Measurements from ENCODE around the gene DES. TPM values are rescaled to one million over a fixed set of nuclear protein-coding genes. Genes with fewer than 3 reads are reported as not detected.

The DES gene
- total and polyA plus RNA-seq, 7 experiments from 2014 or later: 1.5 TPM; not detected in 6

GRCh38 chr2:219472629-219473187 lies 54.5 kb downstream of the DES start:
- Histone ChIP-seq H3K36me3 (ENCODE audit: control insufficient read depth in 2 of 3, insufficient read depth in 3 of 3, low read length in 3 of 3) (no peaks in the 10 kb centered on the region), H3K4me3 (ENCODE audit: low read length) (no peak overlapping the region), H3K27ac (ENCODE audit: low read depth, low read length) (no peak overlapping the region), H3K4me1 (ENCODE audit: control insufficient read depth in 2 of 2, insufficient read depth in 2 of 2, low read length in 2 of 2) (no peaks in the 10 kb centered on the region), H3K9me3 (ENCODE audit: control insufficient read depth in 2 of 3, low read length in 3 of 3) (no peaks in the 10 kb centered on the region), H3K27me3 (ENCODE audit: control insufficient read depth in 2 of 2, insufficient read depth in 2 of 2, low read length in 2 of 2) (no peaks in the 10 kb centered on the region)
- CTCF ChIA-PET: no interaction called here
- POLR2A ChIA-PET: no interaction called here
- Mint-ChIP-seq H3K36me3 (peaks cover 0 to 5% (median 0%) of the 10 kb centered on the region in 5 donors), H3K4me3 (no peak overlapping the region), H3K9me3 (peaks cover 0 to 1% (median 0%) of the 10 kb centered on the region in 11 donors), H3K27me3 (peaks cover 0 to 4% (median 0%) of the 10 kb centered on the region in 5 donors), H3K27ac (no peak overlapping the region), H3K4me1 (peaks cover 4 to 5% (median 4%) of the 10 kb centered on the region in 7 donors)
- ATAC-seq: no peak
- intact Hi-C loops (cut with micrococcal nuclease): no loop called here
- no peak for DNase-seq

GRCh38 chr2:219473511-219473910 lies 55.3 kb downstream of the DES start:
- no peak overlapping the region for H3K4me3 ChIP-seq (ENCODE audit: low read length)
- ATAC-seq: no peak
- Mint-ChIP-seq H3K36me3 (peaks cover 0 to 5% (median 0%) of the 10 kb centered on the region in 5 donors), H3K4me1 (peaks cover 4 to 5% (median 4%) of the 10 kb centered on the region in 7 donors), H3K4me3 (no peak overlapping the region), H3K27me3 (peaks cover 0 to 4% (median 0%) of the 10 kb centered on the region in 5 donors), H3K9me3 (peaks cover 0 to 1% (median 0%) of the 10 kb centered on the region in 11 donors), H3K27ac (no peak overlapping the region)
- no peaks in the 10 kb centered on the region for H3K36me3 ChIP-seq (ENCODE audit: control insufficient read depth in 2 of 3, insufficient read depth in 3 of 3, low read length in 3 of 3)
- no peak overlapping the region for H3K27ac ChIP-seq (ENCODE audit: low read depth, low read length)
- POLR2A ChIA-PET: no interaction called here
- CTCF ChIA-PET: interaction anchor here (0.7 kb wide), 1 partner anchor 56 kb away, joined by 7 read pairs; no protein-coding TSS in a partner anchor
- H3K27me3 ChIP-seq (ENCODE audit: control insufficient read depth in 2 of 2, insufficient read depth in 2 of 2, low read length in 2 of 2): no peaks in the 10 kb centered on the region
- intact Hi-C loops (cut with micrococcal nuclease): no loop called here
- H3K4me1 ChIP-seq (ENCODE audit: control insufficient read depth in 2 of 2, insufficient read depth in 2 of 2, low read length in 2 of 2): no peaks in the 10 kb centered on the region
- H3K9me3 ChIP-seq (ENCODE audit: control insufficient read depth in 2 of 3, low read length in 3 of 3): no peaks in the 10 kb centered on the region
- no peak for DNase-seq

- intact Hi-C loops (cut with micrococcal nuclease): no loop called here
- no peaks in the 10 kb centered on the region for H3K9me3 ChIP-seq (ENCODE audit: control insufficient read depth in 2 of 3, low read length in 3 of 3)
- no peaks in the 10 kb centered on the region for H3K4me1 ChIP-seq (ENCODE audit: control insufficient read depth in 2 of 2, insufficient read depth in 2 of 2, low read length in 2 of 2)
- H3K4me1 Mint-ChIP-seq: peaks cover 4 to 5% (median 4%) of the 10 kb centered on the region in 7 donors
- no peaks in the 10 kb centered on the region for H3K36me3 ChIP-seq (ENCODE audit: control insufficient read depth in 2 of 3, insufficient read depth in 3 of 3, low read length in 3 of 3)
- H3K4me3 Mint-ChIP-seq: no peak overlapping the region
- peaks cover 0 to 6% (median 0%) of the 10 kb centered on the region in 5 donors for H3K36me3 Mint-ChIP-seq
- H3K27me3 ChIP-seq (ENCODE audit: control insufficient read depth in 2 of 2, insufficient read depth in 2 of 2, low read length in 2 of 2): no peaks in the 10 kb centered on the region
- DNase-seq (no peak), ATAC-seq (no peak)
- no peak overlapping the region for H3K27ac Mint-ChIP-seq
- POLR2A ChIA-PET: no interaction called here
- peaks cover 0 to 1% (median 0%) of the 10 kb centered on the region in 11 donors for H3K9me3 Mint-ChIP-seq
- H3K27ac ChIP-seq (ENCODE audit: low read depth, low read length): no peak overlapping the region
- peaks cover 0 to 4% (median 0%) of the 10 kb centered on the region in 5 donors for H3K27me3 Mint-ChIP-seq
- CTCF ChIA-PET: interaction anchor here (0.7 kb wide), 1 partner anchor 55 kb away, joined by 7 read pairs; no protein-coding TSS in a partner anchor
- H3K4me3 ChIP-seq (ENCODE audit: low read length): no peak overlapping the region
These were observed 56.3 kb downstream of the DES start for GRCh38 chr2:219474285-219475060.

- intact Hi-C loops (cut with micrococcal nuclease): no loop called here
- peaks cover 4 to 5% (median 4%) of the 10 kb centered on the region in 7 donors for H3K4me1 Mint-ChIP-seq
- ChIA-PET POLR2A (no interaction called here), CTCF (interaction anchor here (0.8 to 1.8 kb wide), 2 partner anchors 45 to 54 kb away, joined by 3 to 6 read pairs; no protein-coding TSS in a partner anchor)
- no peak overlapping the region for H3K27ac ChIP-seq (ENCODE audit: low read depth, low read length)
- H3K27ac Mint-ChIP-seq: no peak overlapping the region
- no peak for DNase-seq
- no peaks in the 10 kb centered on the region for H3K36me3 ChIP-seq (ENCODE audit: control insufficient read depth in 2 of 3, insufficient read depth in 3 of 3, low read length in 3 of 3)
- H3K4me1 ChIP-seq (ENCODE audit: control insufficient read depth in 2 of 2, insufficient read depth in 2 of 2, low read length in 2 of 2): no peaks in the 10 kb centered on the region
- H3K4me3 ChIP-seq (ENCODE audit: low read length): no peak overlapping the region
- H3K27me3 Mint-ChIP-seq: peaks cover 0 to 4% (median 0%) of the 10 kb centered on the region in 5 donors
- no peak for ATAC-seq
- no peaks in the 10 kb centered on the region for H3K9me3 ChIP-seq (ENCODE audit: control insufficient read depth in 2 of 3, low read length in 3 of 3)
- H3K4me3 Mint-ChIP-seq: no peak overlapping the region
- no peaks in the 10 kb centered on the region for H3K27me3 ChIP-seq (ENCODE audit: control insufficient read depth in 2 of 2, insufficient read depth in 2 of 2, low read length in 2 of 2)
- H3K36me3 Mint-ChIP-seq: peaks cover 0 to 8% (median 0%) of the 10 kb centered on the region in 5 donors
- peaks cover 0 to 1% (median 0%) of the 10 kb centered on the region in 11 donors for H3K9me3 Mint-ChIP-seq
These were observed 57.1 kb downstream of the DES start for GRCh38 chr2:219475278-219475677.

GRCh38 chr2:219475697-219476651 lies 57.8 kb downstream of the DES start:
- no peak overlapping the region for H3K27ac Mint-ChIP-seq
- CTCF ChIA-PET: interaction anchor here (0.8 to 1.8 kb wide), 2 partner anchors 44 to 54 kb away, joined by 3 to 6 read pairs; no protein-coding TSS in a partner anchor
- H3K27me3 ChIP-seq (ENCODE audit: control insufficient read depth in 2 of 2, insufficient read depth in 2 of 2, low read length in 2 of 2): no peaks in the 10 kb centered on the region
- H3K27ac ChIP-seq (ENCODE audit: low read depth, low read length): no peak overlapping the region
- intact Hi-C loops (cut with micrococcal nuclease): loop anchor here (1.0 to 2.0 kb wide), 3 partner anchors 23 to 166 kb away; partner anchors contain the start of gene GMPPA (in 1 of the 2)
- H3K4me1 Mint-ChIP-seq: peaks cover 4 to 5% (median 4%) of the 10 kb centered on the region in 7 donors
- H3K27me3 Mint-ChIP-seq: peaks cover 0 to 4% (median 0%) of the 10 kb centered on the region in 5 donors
- no peaks in the 10 kb centered on the region for H3K9me3 ChIP-seq (ENCODE audit: control insufficient read depth in 2 of 3, low read length in 3 of 3)
- POLR2A ChIA-PET: no interaction called here
- peak; percentile 77 for ATAC-seq
- H3K36me3 Mint-ChIP-seq: peaks cover 0 to 8% (median 0%) of the 10 kb centered on the region in 5 donors
- DNase-seq: peak in 7 of 9 donors; percentile 31 to 67 (median 44)
- H3K4me3 ChIP-seq (ENCODE audit: low read length): no peak overlapping the region
- peaks cover 0 to 1% (median 0%) of the 10 kb centered on the region in 11 donors for H3K9me3 Mint-ChIP-seq
- H3K4me1 ChIP-seq (ENCODE audit: control insufficient read depth in 2 of 2, insufficient read depth in 2 of 2, low read length in 2 of 2): no peaks in the 10 kb centered on the region
- H3K36me3 ChIP-seq (ENCODE audit: control insufficient read depth in 2 of 3, insufficient read depth in 3 of 3, low read length in 3 of 3): no peaks in the 10 kb centered on the region
- H3K4me3 Mint-ChIP-seq: no peak overlapping the region

Measured in naive thymus-derived CD4-positive, alpha-beta T cell (primary cell).